RCC 7860 (cell line): ENCODE data around the gene SPRR2A.
A peak's percentile ranks its signal among the peaks of the same experiment; 100 is the strongest.
"Not testable (repeated sequence)": the region's sequence is repeated elsewhere in the genome, so short reads cannot be mapped to it uniquely, and the experiment has no call there.

Source experiments
- DNase-seq: peaks from one replicate; pipeline ENCODE4 v3.0.0-alpha.2; 2015; ENCODE audit warnings: low spot score
- FAIRE-seq: peaks from 2 replicates; lab custom pipeline; 2012; peaks lifted over from hg19 to GRCh38; lab: Jason Lieb, UNC

SPRR2A gene

GRCh38 chr1:153057375-153057774 is at the start of gene SPRR2A:
SPRR2A (minus strand) TSS chr1:153057512; CDS start chr1:153056735, 777 bp downstream.
- FAIRE-seq: no peak
- no peak for DNase-seq

GRCh38 chr1:153100245-153100644 is 42.9 kb upstream of the SPRR2A start:
- FAIRE-seq: no peak
- DNase-seq: peak; percentile 33

GRCh38 chr1:153099461-153100045 is 42.2 kb upstream of the SPRR2A start:
- DNase-seq (no peak), FAIRE-seq (no peak)

- FAIRE-seq (no peak), DNase-seq (no peak)
Observed at GRCh38 chr1:153095764-153096163, 38.5 kb upstream of the SPRR2A start.

- DNase-seq: no peak
- no peak for FAIRE-seq
Observed at GRCh38 chr1:153094426-153094825, 37.1 kb upstream of the SPRR2A start, which contains the start of gene SPRR2E. SPRR2E (minus strand) TSS chr1:153094526; CDS start chr1:153093751, 775 bp downstream.

GRCh38 chr1:153087652-153088051 is 30.3 kb upstream of the SPRR2A start:
- DNase-seq (no peak), FAIRE-seq (no peak)

- DNase-seq (no peak), FAIRE-seq (no peak)
Observed at GRCh38 chr1:153081736-153082135, 24.4 kb upstream of the SPRR2A start.

- DNase-seq (no peak), FAIRE-seq (no peak)
Observed at GRCh38 chr1:153072806-153073726, 15.8 kb upstream of the SPRR2A start.

- DNase-seq (no peak), FAIRE-seq (no peak)
Observed at GRCh38 chr1:153071511-153071910, 14.2 kb upstream of the SPRR2A start, which contains the start of gene SPRR2B. SPRR2B (minus strand) TSS chr1:153071611; CDS start chr1:153070839, 772 bp downstream.

GRCh38 chr1:153070243-153070642 is 12.9 kb upstream of the SPRR2A start:
- no peak for FAIRE-seq

GRCh38 chr1:153058826-153059784 is 1.8 kb upstream of the SPRR2A start:
- no peak for DNase-seq
- no peak for FAIRE-seq

More at GRCh38 chr1:153070243-153070642, 12.9 kb upstream of the SPRR2A start:
- DNase-seq: no peak

- DNase-seq: no peak
Observed at GRCh38 chr1:153058154-153058553, 842 bp upstream of the SPRR2A start.

GRCh38 chr1:153056111-153056510 is 1.2 kb downstream of the SPRR2A start:
- not testable (repeated sequence) for FAIRE-seq, DNase-seq

More at GRCh38 chr1:153058154-153058553, 842 bp upstream of the SPRR2A start:
- FAIRE-seq: no peak

GRCh38 chr1:153049211-153049610 is 8.1 kb downstream of the SPRR2A start:
- DNase-seq (no peak), FAIRE-seq (no peak)

- FAIRE-seq (no peak), DNase-seq (no peak)
Observed at GRCh38 chr1:153040950-153041631, 16.2 kb downstream of the SPRR2A start, which contains the start of gene SPRR2D. SPRR2D (minus strand) TSS chr1:153041120; CDS start chr1:153040346, 774 bp downstream.

GRCh38 chr1:153035211-153035610 is 22.1 kb downstream of the SPRR2A start:
- no peak for DNase-seq
- FAIRE-seq: no peak

- peak; percentile 20 for FAIRE-seq
- DNase-seq: peak; percentile 35
Observed at GRCh38 chr1:153032677-153033308, 24.5 kb downstream of the SPRR2A start.

- FAIRE-seq (no peak), DNase-seq (no peak)
Observed at GRCh38 chr1:153032073-153032472, 25.2 kb downstream of the SPRR2A start.

GRCh38 chr1:153030895-153031294 is 26.4 kb downstream of the SPRR2A start, which contains the start of gene SPRR1B:
SPRR1B (plus strand) TSS chr1:153031203; CDS start chr1:153032346, 1,143 bp downstream.
- DNase-seq (no peak), FAIRE-seq (no peak)
